Transverse colon (tissue), 4 donors: ENCODE results near the gene SPARC. TPM values are rescaled to one million over a fixed set of nuclear protein-coding genes. Genes with fewer than 3 reads are reported as not detected.

ENCODE experiments used
- DNase-seq: peaks from one replicate; pipeline ENCODE4 v3.0.0-alpha.2; 2019
- H3K27ac ChIP-seq, 4 donors: fragments of 200-600 bp; sonication (generic); 2 replicates each; pipeline ENCODE4 v1.5.1; 2016 to 2018; ENCODE audit warnings: inconsistent platforms in 4 of 4
- H3K27me3 ChIP-seq: fragments of 200-600 bp; sonication (generic); 2 replicates; pipeline ENCODE4 v1.5.1; 2017; ENCODE audit warnings: inconsistent platforms
- H3K36me3 ChIP-seq, 4 donors: fragments of 200-600 bp; sonication (generic); 2 replicates each; pipeline ENCODE4 v1.5.1; 2017 to 2019; ENCODE audit warnings: inconsistent platforms in 4 of 4
- H3K4me1 ChIP-seq, 4 donors: fragments of 200-600 bp; sonication (generic); 2 replicates each; pipeline ENCODE4 v1.5.1; 2017 to 2020; ENCODE audit warnings: inconsistent platforms in 4 of 4
- H3K4me3 ChIP-seq, 4 donors: fragments of 200-600 bp; sonication (generic); 1 replicate in 1 of 4; 2 replicates in 3 of 4; pipeline versions ENCODE4 v1.5.1 to v1.6.1; 2017 to 2019; ENCODE audit warnings: inconsistent platforms in 4 of 4
- H3K9me3 ChIP-seq, 2 donors: fragments of 200-600 bp; sonication (generic); 2 replicates each; pipeline ENCODE4 v1.5.1; 2017 to 2019; ENCODE audit warnings: inconsistent platforms in 2 of 2
- CTCF ChIP-seq, 5 experiments: fragments of 200-600 bp in 3 of 5; fragments of 450-650 bp in 2 of 5; sonication (generic) in 3 of 5; IDR thresholded peaks; 1 replicate in 2 of 5; 2 replicates in 3 of 5; pipeline ENCODE4 v1.5.1; 2016 to 2017; ENCODE audit warnings: antibody characterized with exemption in 5 of 5, inconsistent platforms in 3 of 5, mild to moderate bottlenecking in 2 of 5, moderate library complexity in 1 of 5
- EP300 ChIP-seq: sonication (generic); formaldehyde crosslinking; IDR thresholded peaks from one replicate; pipeline ENCODE4 v1.6.1; 2017; ENCODE audit warnings: antibody characterized with exemption, low read depth
- POLR2A ChIP-seq: fragments of 450-650 bp; IDR thresholded peaks from one replicate; pipeline ENCODE4 v1.6.1; 2016; ENCODE audit warnings: antibody characterized with exemption, mild to moderate bottlenecking, moderate library complexity
- POLR2AphosphoS5 ChIP-seq, 3 donors: sonication (generic); formaldehyde crosslinking; IDR thresholded peaks; one replicate each; pipeline ENCODE4 v1.6.1; 2016; ENCODE audit warnings: antibody characterized with exemption in 3 of 3
- WGBS, 2 donors: methylation state at CpG; one replicate each; pipeline ENCODE4 v1.1.5; 2018; ENCODE audit warnings: low coverage in 1 of 2; 5-methylcytosine and 5-hydroxymethylcytosine counted together
- in situ Hi-C, 4 donors: fragments of 200-750 bp; cut with MboI; loops; one replicate each; pipeline versions ENCODE4 v1.15.0 to v1.15.1; 2017; ENCODE audit warnings: low sequenced_read_pairs in 3 of 4, low pct_ligation_motif_present in 1 of 4, low pct_unique_long_range_greater_than_20kb in 1 of 4
- intact Hi-C: fragments of 100-400 bp; cut with DNase I; formaldehyde crosslinking; loops from one replicate; pipeline ENCODE4 v1.15.1; 2023; ENCODE audit warnings: low total_unique reads
- total RNA-seq, 4 donors: library from RNA; depleted of rRNA; stranded (reverse); fragments of >200 nt; gene quantifications; one replicate each; pipeline ENCODE4 v1.1.0, GENCODE V29; 2016

The SPARC gene
- total RNA-seq, 4 donors from 2014 or later = 47.9 to 267 (median 85.1) TPM

- Histone ChIP-seq H3K27me3 (no peaks in the 10 kb centered on the region), H3K27ac (no peak overlapping the region), H3K4me3 (no peak overlapping the region), H3K4me1 (no peaks in the 10 kb centered on the region), H3K9me3 (no peaks in the 10 kb centered on the region), H3K36me3 (no peaks in the 10 kb centered on the region)
- DNase-seq = no peak
- WGBS, 2 donors = 62 to 86% methylated on average over 3 to 5 of the region's 5 CpGs
- intact Hi-C loops (no loop called here), in situ Hi-C loops (no loop called here)
- TF ChIP-seq POLR2AphosphoS5 (IDR thresholded peaks at IDR 0.05) = no peak
- TF ChIP-seq POLR2A = no peak
- TF ChIP-seq EP300 = no peak
- TF ChIP-seq CTCF (IDR thresholded peaks at IDR 0.05) = no peak
Observed at GRCh38 chr5:151637676-151638075, 49.0 kb downstream of the SPARC start.

- H3K4me3 ChIP-seq = no peak overlapping the region
- in situ Hi-C loops (no loop called here), intact Hi-C loops (no loop called here)
- no peak for TF ChIP-seq POLR2A
- no peak for TF ChIP-seq POLR2AphosphoS5 (IDR thresholded peaks at IDR 0.05)
- TF ChIP-seq CTCF (IDR thresholded peaks at IDR 0.05) = no peak
- no peak for TF ChIP-seq EP300
- H3K27me3 ChIP-seq = no peaks in the 10 kb centered on the region
- WGBS, 2 donors = 61% methylated on average over 1 of the region's 1 CpG; no CpG with 5 or more reads in 1 of the 2 donors
- no peak overlapping the region for H3K27ac ChIP-seq
- DNase-seq = no peak
- no peaks in the 10 kb centered on the region for H3K4me1 ChIP-seq
- H3K9me3 ChIP-seq = no peaks in the 10 kb centered on the region
- no peaks in the 10 kb centered on the region for H3K36me3 ChIP-seq
Observed at GRCh38 chr5:151633892-151634291, 52.8 kb downstream of the SPARC start.

GRCh38 chr5:151632941-151633340 lies 53.8 kb downstream of the SPARC start:
- H3K27me3 ChIP-seq = no peaks in the 10 kb centered on the region
- TF ChIP-seq POLR2AphosphoS5 (IDR thresholded peaks at IDR 0.05) = no peak
- no peak for TF ChIP-seq CTCF (IDR thresholded peaks at IDR 0.05)
- TF ChIP-seq POLR2A = no peak
- H3K36me3 ChIP-seq = no peaks in the 10 kb centered on the region
- H3K4me1 ChIP-seq = no peaks in the 10 kb centered on the region
- intact Hi-C loops = no loop called here
- WGBS, 2 donors = 80 to 81% methylated on average over 3 to 8 of the region's 8 CpGs
- no peaks in the 10 kb centered on the region for H3K9me3 ChIP-seq
- no peak overlapping the region for H3K4me3 ChIP-seq
- in situ Hi-C loops = no loop called here
- no peak for DNase-seq
- no peak overlapping the region for H3K27ac ChIP-seq

- intact Hi-C loops (no loop called here), in situ Hi-C loops (no loop called here)
- no peak for DNase-seq
- Histone ChIP-seq H3K9me3 (no peaks in the 10 kb centered on the region), H3K4me3 (no peak overlapping the region), H3K27me3 (no peaks in the 10 kb centered on the region), H3K36me3 (no peaks in the 10 kb centered on the region), H3K4me1 (no peaks in the 10 kb centered on the region), H3K27ac (no peak overlapping the region)
- 71 to 94% methylated on average over 5 to 15 of the region's 15 CpGs for WGBS, 2 donors
- no peak for TF ChIP-seq EP300
- TF ChIP-seq POLR2AphosphoS5 (IDR thresholded peaks at IDR 0.05) = no peak
- TF ChIP-seq POLR2A = no peak
- TF ChIP-seq CTCF (IDR thresholded peaks at IDR 0.05) = no peak
Observed at GRCh38 chr5:151632524-151632923, 54.2 kb downstream of the SPARC start.
